ENCODE data around the gene CEP152.

DNA sequence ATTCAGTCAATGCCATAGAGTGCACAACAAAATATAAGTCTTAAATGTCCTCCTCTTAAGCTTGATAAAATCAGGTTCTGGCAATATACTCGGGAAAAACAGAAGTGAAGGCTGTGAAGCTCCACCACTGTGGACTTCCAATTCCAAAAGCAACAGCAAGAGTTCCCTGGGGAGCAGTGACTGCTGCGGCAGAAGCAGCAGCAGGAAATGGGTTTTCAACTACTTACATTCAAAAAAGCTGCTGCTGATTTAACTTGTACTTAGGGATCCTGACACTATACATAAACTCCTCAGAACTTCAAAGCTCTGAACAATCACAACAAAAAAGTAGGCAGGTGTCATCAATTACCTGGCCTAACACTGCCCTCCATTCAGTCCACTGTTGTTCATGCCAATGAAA, 4.7 kb downstream of the CEP152 start:
- TF ChIP-seq, protein P1, sequence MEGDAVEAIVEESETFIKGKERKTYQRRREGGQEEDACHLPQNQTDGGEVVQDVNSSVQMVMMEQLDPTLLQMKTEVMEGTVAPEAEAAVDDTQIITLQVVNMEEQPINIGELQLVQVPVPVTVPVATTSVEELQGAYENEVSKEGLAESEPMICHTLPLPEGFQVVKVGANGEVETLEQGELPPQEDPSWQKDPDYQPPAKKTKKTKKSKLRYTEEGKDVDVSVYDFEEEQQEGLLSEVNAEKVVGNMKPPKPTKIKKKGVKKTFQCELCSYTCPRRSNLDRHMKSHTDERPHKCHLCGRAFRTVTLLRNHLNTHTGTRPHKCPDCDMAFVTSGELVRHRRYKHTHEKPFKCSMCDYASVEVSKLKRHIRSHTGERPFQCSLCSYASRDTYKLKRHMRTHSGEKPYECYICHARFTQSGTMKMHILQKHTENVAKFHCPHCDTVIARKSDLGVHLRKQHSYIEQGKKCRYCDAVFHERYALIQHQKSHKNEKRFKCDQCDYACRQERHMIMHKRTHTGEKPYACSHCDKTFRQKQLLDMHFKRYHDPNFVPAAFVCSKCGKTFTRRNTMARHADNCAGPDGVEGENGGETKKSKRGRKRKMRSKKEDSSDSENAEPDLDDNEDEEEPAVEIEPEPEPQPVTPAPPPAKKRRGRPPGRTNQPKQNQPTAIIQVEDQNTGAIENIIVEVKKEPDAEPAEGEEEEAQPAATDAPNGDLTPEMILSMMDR (conservative IDR thresholded peaks at IDR 0.05; ENCODE audit: low read depth, low read length) = no peak
- no peak for TF ChIP-seq EZH2 (IDR thresholded peaks at IDR 0.05; ENCODE audit: borderline replicate concordance, low read depth, low read length, poor library complexity, severe bottlenecking)
